ENCODE measurements around the gene CUBN. TPM values are rescaled to one million over a fixed set of nuclear protein-coding genes. Genes with fewer than 3 reads are reported as not detected.
"Not testable (repeated sequence)": the region's sequence is repeated elsewhere in the genome, so short reads cannot be mapped to it uniquely, and the experiment has no call there.

Gene CUBN
- total RNA-seq, 2 donors from 2014 or later: 1.1 to 1.6 TPM

DNA sequence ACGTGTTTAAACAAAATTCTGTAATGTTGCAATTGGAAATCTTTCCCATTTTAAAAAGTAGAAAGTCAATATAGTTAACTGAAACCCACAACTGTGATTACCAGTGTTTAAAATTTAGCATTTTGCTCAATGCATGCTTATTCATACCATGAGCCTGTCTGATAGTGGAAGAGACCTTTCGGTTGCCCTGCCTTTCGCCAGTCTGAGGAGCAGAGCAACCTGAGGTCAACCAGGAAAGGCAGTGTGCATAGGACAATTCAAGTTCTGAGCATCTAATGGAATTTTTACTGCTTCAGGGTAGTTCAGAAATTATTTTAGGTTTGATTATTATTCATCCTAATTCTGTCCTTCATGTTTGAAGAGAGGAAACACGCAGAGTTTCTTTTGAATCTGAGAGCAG lies 100.8 kb downstream of the CUBN start:
- peak overlapping the region; percentile 84 to 92 for H3K27ac Mint-ChIP-seq
- ATAC-seq (no peak), DNase-seq (ENCODE audit: low spot score) (no peak)
- peak overlapping the region; percentile 83 for H3K4me3 Mint-ChIP-seq
- peaks cover 2% of the 10 kb centered on the region for H3K36me3 Mint-ChIP-seq
- H3K4me1 Mint-ChIP-seq (ENCODE audit: low read depth in 2 of 2): peaks cover 61 to 69% of the 10 kb centered on the region in 2 donors
- no peaks in the 10 kb centered on the region for H3K27me3 Mint-ChIP-seq
- peaks cover 6% of the 10 kb centered on the region for H3K9me3 Mint-ChIP-seq

DNA sequence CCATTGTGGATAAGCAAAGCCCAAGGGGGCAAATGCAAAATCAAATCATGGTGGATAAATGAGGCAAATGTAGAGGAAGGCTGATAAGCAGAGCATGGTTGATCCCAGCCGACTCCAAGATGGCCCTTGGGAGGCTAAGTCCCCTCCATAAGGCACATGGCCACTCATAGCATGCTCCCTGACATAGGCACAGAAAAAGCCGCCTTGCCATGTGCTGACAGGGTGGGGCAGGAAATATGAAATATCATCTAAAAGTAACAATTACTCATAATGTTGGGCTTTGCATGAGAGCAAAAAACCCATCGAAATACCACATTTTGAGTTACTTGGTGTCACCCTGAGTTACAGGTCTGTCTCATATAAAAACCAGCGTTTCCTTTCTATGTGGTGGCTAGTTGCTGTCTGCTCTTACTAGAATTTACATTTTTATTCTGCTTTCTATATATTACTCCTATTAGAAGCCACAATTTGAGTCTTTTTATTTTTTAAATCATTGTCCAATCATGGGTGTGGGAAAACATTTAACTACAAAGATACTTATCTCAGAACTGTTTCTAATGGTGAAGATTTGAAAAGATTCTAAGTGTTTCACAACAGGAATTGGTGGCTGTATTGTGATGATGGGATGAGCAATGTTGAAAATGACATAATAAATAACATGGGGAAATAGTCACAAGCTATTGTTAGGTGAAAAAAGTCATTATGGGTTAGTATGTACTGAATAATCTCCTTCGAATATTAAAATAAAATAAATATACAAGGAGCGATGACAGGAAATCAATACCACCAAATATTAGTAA lies 102.7 kb downstream of the CUBN start:
- peaks cover 4% of the 10 kb centered on the region for H3K9me3 Mint-ChIP-seq
- no peaks in the 10 kb centered on the region for H3K27me3 Mint-ChIP-seq
- H3K36me3 Mint-ChIP-seq: no peaks in the 10 kb centered on the region
- H3K4me3 Mint-ChIP-seq: peak overlapping the region; percentile 57
- DNase-seq (ENCODE audit: low spot score) (peak; percentile 85), ATAC-seq (peak; percentile 78 to 85)
- H3K27ac Mint-ChIP-seq: peak overlapping the region; percentile 92 to 95
- peaks cover 60 to 64% of the 10 kb centered on the region in 2 donors for H3K4me1 Mint-ChIP-seq (ENCODE audit: low read depth in 2 of 2)

DNA sequence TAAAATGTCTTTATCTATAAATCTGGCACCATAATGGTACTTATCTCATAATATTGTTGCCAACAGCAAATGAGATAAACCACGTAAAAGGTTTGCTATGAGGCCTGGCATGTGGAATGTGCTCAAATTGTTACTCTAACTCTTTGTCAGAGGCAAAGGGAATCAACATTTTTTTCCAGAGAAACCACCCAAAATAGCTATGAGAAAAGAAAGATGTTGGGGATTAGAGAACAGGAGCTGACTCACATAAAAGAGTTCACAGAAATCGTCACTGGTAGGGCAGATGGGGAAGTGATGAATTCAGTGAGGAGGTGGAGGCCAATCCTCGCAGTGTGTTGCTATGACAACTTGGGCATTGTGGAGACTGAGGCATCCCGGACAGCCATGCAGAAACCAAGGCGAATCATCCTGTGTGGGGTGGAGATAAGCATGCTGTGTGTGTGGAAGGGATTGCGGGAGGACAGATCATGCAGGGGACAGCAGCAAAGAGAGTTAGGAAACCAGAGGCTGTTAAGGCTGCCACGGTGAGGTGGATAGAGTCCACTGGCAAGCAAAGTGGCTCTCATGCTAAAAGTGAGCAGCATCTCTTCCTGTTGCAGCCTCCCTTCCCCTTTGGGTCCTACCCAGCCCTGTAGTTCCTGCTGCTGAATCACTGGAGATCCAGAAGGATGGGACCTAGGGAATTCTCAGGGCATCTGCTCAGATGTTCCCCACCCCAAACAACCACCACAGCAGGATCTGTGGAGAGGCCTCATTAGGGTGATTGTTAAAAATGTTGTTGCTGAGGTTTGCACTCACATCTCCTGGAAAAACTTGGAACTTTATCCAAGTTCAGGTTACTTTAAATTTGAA lies 103.9 kb downstream of the CUBN start:
- Mint-ChIP-seq H3K27me3 (no peaks in the 10 kb centered on the region), H3K4me1 (ENCODE audit: low read depth in 2 of 2) (peaks cover 54 to 57% of the 10 kb centered on the region in 2 donors), H3K27ac (peak overlapping the region; percentile 92 to 95), H3K36me3 (no peaks in the 10 kb centered on the region), H3K4me3 (peak overlapping the region; percentile 75), H3K9me3 (no peaks in the 10 kb centered on the region)
- ATAC-seq (peak; percentile 61 to 66), DNase-seq (ENCODE audit: low spot score) (peak; percentile 82)

DNA sequence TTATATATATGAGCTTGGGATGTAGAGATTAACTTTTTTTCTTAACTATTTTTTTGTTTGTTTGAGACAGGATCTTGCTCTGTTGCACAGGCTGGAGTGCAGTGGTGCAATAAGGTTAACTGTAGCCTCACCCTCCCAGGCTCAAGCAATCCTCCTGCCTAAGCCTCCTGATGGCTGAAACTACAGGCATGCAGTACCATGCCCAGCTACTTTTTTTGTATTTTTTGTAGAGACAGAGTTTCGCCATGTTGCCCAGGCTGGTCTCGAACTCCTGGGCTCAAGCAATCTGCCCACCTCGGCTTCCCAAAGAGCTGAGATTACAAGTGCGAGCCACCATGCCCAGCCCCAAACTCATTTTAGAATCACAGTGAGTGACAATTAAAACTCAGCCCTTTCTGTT lies 105.2 kb downstream of the CUBN start:
- Mint-ChIP-seq H3K4me3 (peak overlapping the region; percentile 75), H3K4me1 (ENCODE audit: low read depth in 2 of 2) (peaks cover 53 to 54% of the 10 kb centered on the region in 2 donors), H3K36me3 (peaks cover 3% of the 10 kb centered on the region), H3K27ac (peak overlapping the region; percentile 92 to 95), H3K9me3 (no peaks in the 10 kb centered on the region), H3K27me3 (no peaks in the 10 kb centered on the region)
- DNase-seq (ENCODE audit: low spot score): no peak
- no peak for ATAC-seq

DNA sequence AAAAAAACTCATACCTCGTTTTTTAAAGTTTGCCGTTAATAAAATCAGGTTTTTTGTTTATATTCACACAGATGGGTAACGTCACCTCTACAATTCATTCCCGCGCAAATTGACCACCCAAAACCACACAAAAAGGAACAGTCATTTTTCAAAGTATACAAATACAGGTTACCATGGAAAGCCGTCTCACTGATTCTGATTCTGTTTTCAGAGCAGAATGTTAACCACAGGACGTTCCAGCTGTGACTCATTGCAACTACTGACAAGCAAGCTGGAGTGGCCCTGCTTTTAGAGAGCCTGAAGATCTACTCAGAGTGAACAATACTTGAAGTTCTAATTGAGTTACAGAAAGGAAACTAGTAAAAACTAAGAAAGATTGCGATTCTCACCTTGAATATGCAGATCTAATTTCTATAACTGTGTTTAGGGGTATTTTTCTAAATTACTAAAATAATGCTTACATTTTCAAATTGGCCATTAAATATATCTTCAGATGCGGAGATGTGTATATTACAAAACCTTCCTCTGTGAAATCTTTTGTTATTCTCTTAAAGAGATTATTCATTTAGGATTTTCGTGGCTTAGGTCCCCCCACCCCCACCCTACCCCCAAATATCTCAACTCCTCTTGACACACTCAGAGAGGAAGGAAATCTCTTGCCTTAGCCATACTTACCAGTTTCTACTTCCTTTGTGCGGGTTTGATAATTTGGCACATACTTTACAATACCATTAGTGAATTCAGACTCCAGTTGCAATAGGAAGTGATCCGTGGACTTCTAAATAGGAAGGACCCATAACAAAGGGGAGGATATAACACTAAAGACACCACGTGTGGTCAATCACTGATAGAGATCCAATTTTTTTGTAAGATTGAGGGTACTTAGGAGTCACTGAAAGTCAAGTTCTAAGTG lies 106.0 kb downstream of the CUBN start:
- Mint-ChIP-seq H3K4me1 (ENCODE audit: low read depth in 2 of 2) (peaks cover 45 to 51% of the 10 kb centered on the region in 2 donors), H3K4me3 (peak overlapping the region; percentile 75), H3K27me3 (no peaks in the 10 kb centered on the region), H3K9me3 (no peaks in the 10 kb centered on the region), H3K27ac (peak overlapping the region; percentile 92 to 95), H3K36me3 (peaks cover 7% of the 10 kb centered on the region)
- DNase-seq (ENCODE audit: low spot score) (peak; percentile 89), ATAC-seq (peak; percentile 83 to 84)

DNA sequence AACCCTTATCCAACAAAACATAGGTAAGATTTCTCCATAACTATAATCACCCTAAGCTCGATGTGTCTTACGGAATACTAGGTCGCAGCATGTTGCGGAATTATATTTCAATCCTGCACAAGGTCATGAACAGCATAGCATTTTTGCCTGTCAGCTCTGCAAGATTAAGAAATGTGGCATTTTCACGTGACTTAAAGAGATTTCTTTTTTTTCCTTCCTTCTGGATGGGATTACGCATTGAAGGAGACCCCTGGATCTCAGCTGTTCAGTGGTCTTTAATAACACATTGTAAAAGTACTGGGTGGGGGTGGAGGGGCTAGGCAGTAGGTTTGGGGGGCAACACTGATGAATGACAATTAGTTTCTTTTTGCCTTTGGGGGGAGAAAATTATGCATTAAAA lies 106.7 kb downstream of the CUBN start:
- Mint-ChIP-seq H3K27ac (peak overlapping the region; percentile 92 to 95), H3K4me3 (peak overlapping the region; percentile 75), H3K36me3 (peaks cover 7% of the 10 kb centered on the region), H3K27me3 (no peaks in the 10 kb centered on the region), H3K4me1 (ENCODE audit: low read depth in 2 of 2) (peaks cover 37 to 43% of the 10 kb centered on the region in 2 donors), H3K9me3 (no peaks in the 10 kb centered on the region)
- DNase-seq (ENCODE audit: low spot score) (no peak), ATAC-seq (no peak)

DNA sequence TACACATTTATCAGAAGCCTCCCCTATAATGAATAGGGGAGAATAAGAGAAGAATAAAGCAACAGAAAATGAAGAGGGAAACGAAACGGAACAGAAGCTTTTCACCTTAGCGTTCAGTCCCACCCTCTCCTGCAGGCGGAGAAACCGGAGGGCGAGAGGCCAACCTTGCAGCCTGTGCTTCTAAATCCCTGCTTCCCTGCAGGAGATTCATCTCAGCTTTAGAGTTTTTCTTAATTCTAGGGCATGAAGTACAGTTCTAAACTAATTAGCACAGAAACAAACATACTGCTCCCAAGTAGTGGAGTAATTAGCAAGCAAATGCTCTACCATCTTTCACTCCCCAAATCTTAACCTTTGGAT lies 107.2 kb downstream of the CUBN start:
- Mint-ChIP-seq H3K4me3 (peak overlapping the region; percentile 75), H3K27me3 (no peaks in the 10 kb centered on the region), H3K9me3 (no peaks in the 10 kb centered on the region), H3K27ac (peak overlapping the region; percentile 92 to 95), H3K4me1 (ENCODE audit: low read depth in 2 of 2) (peaks cover 36 to 42% of the 10 kb centered on the region in 2 donors), H3K36me3 (peaks cover 9% of the 10 kb centered on the region)
- ATAC-seq: no peak
- DNase-seq (ENCODE audit: low spot score): no peak

DNA sequence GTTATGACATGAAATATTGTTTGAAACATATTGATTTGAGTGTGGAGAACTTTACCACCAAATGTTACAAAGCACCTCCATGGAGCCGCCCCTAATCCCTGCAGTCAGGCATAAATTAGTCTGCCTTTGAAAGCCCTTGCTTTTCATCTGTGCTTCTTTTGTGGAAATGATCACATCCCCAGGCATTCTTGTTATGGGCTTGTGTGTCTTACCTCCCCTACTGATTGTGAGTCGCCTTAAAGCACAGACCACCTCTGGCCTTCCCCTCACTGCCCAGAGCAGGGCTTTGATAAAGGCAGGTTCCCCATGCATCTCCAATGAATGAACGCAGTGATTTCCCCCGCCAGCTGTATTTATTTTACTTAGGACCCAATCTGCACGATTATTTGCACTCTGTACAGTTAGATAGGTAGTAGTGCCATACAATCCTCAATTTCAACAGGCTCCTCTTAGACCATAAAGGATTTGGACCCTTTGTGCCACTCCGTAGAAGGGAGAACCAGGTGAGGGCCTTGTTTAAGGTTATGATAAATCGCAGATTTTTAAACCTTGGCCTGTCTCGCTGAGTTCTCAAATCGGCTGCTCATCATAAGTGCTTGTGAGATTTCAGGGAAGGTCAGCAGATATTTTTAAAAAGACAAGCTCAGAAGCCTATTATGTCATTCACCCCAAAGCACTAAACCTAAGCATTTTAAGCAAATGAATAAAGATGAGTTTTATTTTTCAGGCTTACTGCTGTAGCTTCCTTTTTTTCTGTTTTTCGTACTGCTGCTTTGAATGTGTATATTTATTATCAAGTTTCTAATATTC lies 107.8 kb downstream of the CUBN start:
- H3K4me1 Mint-ChIP-seq (ENCODE audit: low read depth in 2 of 2): peaks cover 30 to 40% of the 10 kb centered on the region in 2 donors

DNA sequence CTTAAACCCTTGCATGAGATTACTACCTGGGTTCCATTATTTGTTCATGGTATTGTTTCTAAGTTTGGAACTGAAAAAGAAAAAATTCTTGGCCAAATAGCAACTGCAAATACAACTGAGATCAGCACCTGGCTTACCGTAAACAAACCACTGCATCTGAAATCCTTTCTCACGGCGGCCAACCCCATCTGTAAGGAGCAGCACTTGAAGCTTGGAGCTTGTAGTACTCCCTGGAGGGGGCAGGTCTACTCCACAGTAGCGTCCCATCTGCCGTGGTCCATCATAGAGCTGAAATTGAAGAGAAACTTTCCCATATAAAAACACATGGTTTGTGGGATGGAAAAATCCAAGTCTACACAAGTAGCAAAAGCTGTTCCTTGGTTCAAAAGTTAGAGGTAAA lies 109.9 kb downstream of the CUBN start:
- ATAC-seq (no peak), DNase-seq (ENCODE audit: low spot score) (no peak)
- Mint-ChIP-seq H3K36me3 (peaks cover 11% of the 10 kb centered on the region), H3K27ac (peak overlapping the region in 1 of 2 donors; percentile 5), H3K4me1 (ENCODE audit: low read depth in 2 of 2) (peaks cover 17 to 32% of the 10 kb centered on the region in 2 donors), H3K27me3 (no peaks in the 10 kb centered on the region), H3K9me3 (no peaks in the 10 kb centered on the region), H3K4me3 (no peak overlapping the region)

More for the DNA sequence above, 107.8 kb downstream of the CUBN start:
- no peak for ATAC-seq
- no peaks in the 10 kb centered on the region for H3K27me3 Mint-ChIP-seq
- peak overlapping the region; percentile 75 for H3K4me3 Mint-ChIP-seq
- peak overlapping the region; percentile 92 to 95 for H3K27ac Mint-ChIP-seq
- H3K9me3 Mint-ChIP-seq: no peaks in the 10 kb centered on the region
- peaks cover 11% of the 10 kb centered on the region for H3K36me3 Mint-ChIP-seq
- DNase-seq (ENCODE audit: low spot score): no peak

DNA sequence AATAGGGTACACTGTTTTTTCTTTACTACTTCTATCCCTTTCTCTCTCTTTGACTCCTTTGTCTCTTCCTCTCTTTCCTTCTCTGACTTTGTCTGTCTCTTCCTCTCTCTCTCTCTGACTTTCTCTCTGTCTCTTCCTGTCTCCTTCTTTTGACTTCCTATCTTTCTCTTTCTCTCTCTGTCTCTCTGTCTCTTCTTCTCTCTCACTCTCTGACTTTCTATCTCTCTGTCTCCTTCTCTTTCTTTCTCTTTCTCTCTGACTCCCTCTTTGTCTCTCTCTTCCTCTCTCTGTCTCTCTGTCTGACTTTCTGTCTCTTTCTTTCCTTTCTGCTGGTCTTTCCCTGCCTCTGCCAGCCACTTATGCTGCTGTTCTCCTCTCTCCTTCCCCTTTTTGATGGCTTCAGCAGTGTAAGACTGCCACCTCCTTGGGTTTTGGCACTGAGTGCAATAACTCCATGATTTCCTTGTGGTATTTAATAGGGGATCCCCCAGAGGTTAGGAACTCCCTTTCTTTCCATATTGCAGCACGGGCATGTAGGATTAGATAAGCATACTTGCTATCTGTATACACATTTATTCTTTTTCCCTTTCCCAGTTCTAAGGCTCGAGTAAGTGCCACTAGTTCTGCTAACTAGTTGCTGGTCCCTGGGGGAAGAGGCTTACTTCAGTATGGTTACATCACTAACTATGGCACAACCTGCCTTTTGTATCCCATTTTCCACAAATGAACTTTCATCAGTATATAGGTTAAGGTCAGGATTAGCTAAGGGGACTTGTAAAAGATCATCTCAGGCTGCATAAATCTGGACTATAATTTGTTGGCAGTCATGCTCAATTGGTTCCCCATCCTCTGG lies 116.3 kb downstream of the CUBN start:
- peak overlapping the region; percentile 3 to 19 for H3K27ac Mint-ChIP-seq
- H3K4me3 Mint-ChIP-seq: peak overlapping the region; percentile 2
- not testable (repeated sequence) for H3K9me3 Mint-ChIP-seq; H3K27me3 Mint-ChIP-seq; DNase-seq (ENCODE audit: low spot score); H3K4me1 Mint-ChIP-seq (ENCODE audit: low read depth in 2 of 2); H3K36me3 Mint-ChIP-seq; ATAC-seq

DNA sequence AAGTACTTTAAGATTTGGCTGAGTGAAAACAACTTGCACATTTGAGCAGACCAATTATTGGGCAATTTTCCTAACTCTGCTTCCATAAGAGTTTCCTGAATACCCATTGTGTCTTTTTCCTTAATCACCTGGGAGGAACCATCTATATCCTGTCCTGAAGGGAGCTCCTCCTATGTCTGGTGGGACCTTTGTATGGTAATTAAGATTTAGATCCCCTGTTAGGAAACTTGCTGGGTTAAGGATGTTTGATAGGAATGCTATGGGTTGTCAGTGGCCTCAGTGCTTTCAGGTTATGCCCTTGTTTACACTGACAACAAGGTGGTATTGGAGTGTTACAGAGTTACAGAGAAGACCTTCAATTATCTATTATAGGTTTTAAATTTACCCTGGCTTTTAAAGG lies 116.9 kb downstream of the CUBN start:
- H3K9me3 Mint-ChIP-seq; H3K4me1 Mint-ChIP-seq (ENCODE audit: low read depth in 2 of 2); DNase-seq (ENCODE audit: low spot score); H3K36me3 Mint-ChIP-seq; ATAC-seq: not testable (repeated sequence)
- Mint-ChIP-seq H3K27ac (peak overlapping the region; percentile 3 to 19), H3K27me3 (peaks cover 3 to 10% of the 10 kb centered on the region in 2 donors), H3K4me3 (peak overlapping the region; percentile 2)

Measured in natural killer cell treated with Interleukin-12 subunit alpha and Interleukin-12 subunit beta and Interleukin-15 and Interleukin-18, amount 100 ng/mL, for 72 hours (primary cell).